ENCODE measurements around the gene PIK3C2G. TPM values are rescaled to one million over a fixed set of nuclear protein-coding genes. Genes with fewer than 3 reads are reported as not detected.

The PIK3C2G gene
- total and polyA plus RNA-seq, 2 of the 13 experiments (the other 11 are each of a cell fraction or from before 2014, with no cell fraction given), result not detected

DNA sequence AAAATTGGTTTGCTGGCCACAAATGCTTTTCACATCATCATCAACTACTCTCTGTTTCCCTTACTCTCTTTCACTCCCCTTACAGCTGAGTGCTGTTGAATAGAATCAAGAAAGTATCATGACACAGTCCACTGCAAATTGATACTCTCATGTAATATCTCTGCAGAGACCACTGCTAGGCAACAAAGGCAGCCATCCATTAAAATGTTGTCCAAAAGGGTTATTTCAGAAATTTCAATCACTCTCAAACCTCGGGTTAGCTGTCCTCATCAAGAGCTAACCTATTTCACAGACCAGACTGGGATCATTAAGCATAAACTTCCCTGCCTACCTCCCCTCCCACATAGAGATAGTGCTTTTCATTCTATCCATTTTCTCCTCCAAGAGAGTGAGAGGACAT, 289.8 kb downstream of the PIK3C2G start:
- Histone ChIP-seq H3K27ac (ENCODE audit: extremely low read length, insufficient read depth, low read length) (no peak overlapping the region), H3K4me1 (ENCODE audit: insufficient read depth, low read length) (0 out of 2 replicates have a peak, but pooled peaks cover 5% of the 10 kb centered on the region), H3K4me3 (replicated peaks in 1 of 3; ENCODE audit: insufficient read depth in 1 of 3, low read depth in 2 of 3, low read length in 3 of 3) (no peak overlapping the region), H3K36me3 (replicated peaks in 1 of 2; ENCODE audit: control insufficient read depth in 1 of 2, insufficient read depth in 2 of 2, low read length in 2 of 2) (no peaks in the 10 kb centered on the region), H2AFZ (ENCODE audit: low read length) (no peak overlapping the region), H3K79me2 (ENCODE audit: insufficient read depth, low read length) (no peaks in the 10 kb centered on the region), H4K20me1 (ENCODE audit: insufficient read depth, low read length) (no peaks in the 10 kb centered on the region), H3K27me3 (ENCODE audit: control insufficient read depth in 1 of 2, insufficient read depth in 2 of 2, low read length in 2 of 2) (no peaks in the 10 kb centered on the region), H3K4me2 (ENCODE audit: low read depth, low read length) (no peak overlapping the region), H3K9ac (ENCODE audit: insufficient read depth, low read depth, low read length) (no peak overlapping the region), H3K9me3 (ENCODE audit: low read length) (no peaks in the 10 kb centered on the region)
- no peak for TF ChIP-seq CBX2 (IDR thresholded peaks at IDR 0.05; ENCODE audit: low read depth, low read length)
- no peak for TF ChIP-seq CBX2 (CRISPR knock-in tag; IDR thresholded peaks at IDR 0.05; ENCODE audit: low read depth)
- TF ChIP-seq THYN1 (CRISPR knock-in tag; IDR thresholded peaks at IDR 0.05; ENCODE audit: borderline replicate concordance, low read depth), result no peak
- TF ChIP-seq ZSCAN20 (CRISPR knock-in tag; IDR thresholded peaks at IDR 0.05; ENCODE audit: borderline replicate concordance), result no peak
- no peak for TF ChIP-seq ZNF335 (CRISPR knock-in tag; IDR thresholded peaks at IDR 0.05)
- TF ChIP-seq, protein P1, sequence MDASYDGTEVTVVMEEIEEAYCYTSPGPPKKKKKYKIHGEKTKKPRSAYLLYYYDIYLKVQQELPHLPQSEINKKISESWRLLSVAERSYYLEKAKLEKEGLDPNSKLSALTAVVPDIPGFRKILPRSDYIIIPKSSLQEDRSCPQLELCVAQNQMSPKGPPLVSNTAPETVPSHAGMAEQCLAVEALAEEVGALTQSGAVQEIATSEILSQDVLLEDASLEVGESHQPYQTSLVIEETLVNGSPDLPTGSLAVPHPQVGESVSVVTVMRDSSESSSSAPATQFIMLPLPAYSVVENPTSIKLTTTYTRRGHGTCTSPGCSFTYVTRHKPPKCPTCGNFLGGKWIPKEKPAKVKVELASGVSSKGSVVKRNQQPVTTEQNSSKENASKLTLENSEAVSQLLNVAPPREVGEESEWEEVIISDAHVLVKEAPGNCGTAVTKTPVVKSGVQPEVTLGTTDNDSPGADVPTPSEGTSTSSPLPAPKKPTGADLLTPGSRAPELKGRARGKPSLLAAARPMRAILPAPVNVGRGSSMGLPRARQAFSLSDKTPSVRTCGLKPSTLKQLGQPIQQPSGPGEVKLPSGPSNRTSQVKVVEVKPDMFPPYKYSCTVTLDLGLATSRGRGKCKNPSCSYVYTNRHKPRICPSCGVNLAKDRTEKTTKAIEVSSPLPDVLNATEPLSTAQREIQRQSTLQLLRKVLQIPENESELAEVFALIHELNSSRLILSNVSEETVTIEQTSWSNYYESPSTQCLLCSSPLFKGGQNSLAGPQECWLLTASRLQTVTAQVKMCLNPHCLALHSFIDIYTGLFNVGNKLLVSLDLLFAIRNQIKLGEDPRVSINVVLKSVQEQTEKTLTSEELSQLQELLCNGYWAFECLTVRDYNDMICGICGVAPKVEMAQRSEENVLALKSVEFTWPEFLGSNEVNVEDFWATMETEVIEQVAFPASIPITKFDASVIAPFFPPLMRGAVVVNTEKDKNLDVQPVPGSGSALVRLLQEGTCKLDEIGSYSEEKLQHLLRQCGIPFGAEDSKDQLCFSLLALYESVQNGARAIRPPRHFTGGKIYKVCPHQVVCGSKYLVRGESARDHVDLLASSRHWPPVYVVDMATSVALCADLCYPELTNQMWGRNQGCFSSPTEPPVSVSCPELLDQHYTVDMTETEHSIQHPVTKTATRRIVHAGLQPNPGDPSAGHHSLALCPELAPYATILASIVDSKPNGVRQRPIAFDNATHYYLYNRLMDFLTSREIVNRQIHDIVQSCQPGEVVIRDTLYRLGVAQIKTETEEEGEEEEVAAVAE (CRISPR knock-in tag; IDR thresholded peaks at IDR 0.05; ENCODE audit: borderline replicate concordance), result no peak
- TF ChIP-seq GZF1 (CRISPR knock-in tag; IDR thresholded peaks at IDR 0.05), result no peak
- FAIRE-seq, result no peak
- intact Hi-C loops (cut with micrococcal nuclease; ENCODE audit: unreplicated experiment), result no loop called here
- in situ Hi-C loops (cut with HindIII; ENCODE audit: extremely low pct_ligation_motif_present, low pct_unique_long_range_greater_than_20kb), result no loop called here
- BruUV-seq (replicated peaks), result no TSS peak
- POLR2A ChIA-PET, result no interaction called here
- WGBS (ENCODE audit: low lambda C conversion rate), result 0% methylated on average over 1 of the region's 1 CpG
- no peak for ATAC-seq
- CTCF ChIA-PET (ENCODE audit: low intra/inter-chr PET ratio, low total read pairs), result no interaction called here
- no peak for DNase-seq (ENCODE audit: low spot score)
